Neural cell (in vitro differentiated cells): ENCODE measurements around the gene TDRKH. TPM values are rescaled to one million over a fixed set of nuclear protein-coding genes. Genes with fewer than 3 reads are reported as not detected.

Source experiments
- H2AFZ ChIP-seq: fragments of 200-600, 300-800 bp; sonication (generic), shearing (Covaris generic); 2 replicates; pipeline ENCODE4 v1.6.0; 2014; ENCODE audit warnings: low read depth, mild to moderate bottlenecking, antibody characterized with exemption, low read length, moderate library complexity
- H3F3A ChIP-seq: fragments of 200-600 bp; shearing (Covaris generic); 2 replicates; pipeline ENCODE4 v1.6.1; 2016; ENCODE audit warnings: mild to moderate bottlenecking, moderate library complexity, mixed read lengths, antibody characterized with exemption, low read length; ENCODE audit not compliant: insufficient read depth, poor library complexity, severe bottlenecking
- H3K27ac ChIP-seq: fragments of 200-600, 300-800 bp; sonication (generic), shearing (Covaris generic); 2 replicates; pipeline ENCODE4 v1.5.1; 2014; ENCODE audit warnings: mild to moderate bottlenecking, low read length, moderate library complexity
- H3K27me3 ChIP-seq: fragments of 300-800, 200-600 bp; sonication (generic), shearing (Covaris generic); 2 replicates; pipeline ENCODE4 v1.6.0; 2014; ENCODE audit warnings: mild to moderate bottlenecking, low read depth, low read length, moderate library complexity; ENCODE audit not compliant: insufficient read depth
- H3K36me3 ChIP-seq: fragments of 300-800, 200-600 bp; sonication (generic), shearing (Covaris generic); 2 replicates; pipeline ENCODE4 v1.5.1; 2014; ENCODE audit warnings: mild to moderate bottlenecking, antibody characterized with exemption, low read length, moderate library complexity; ENCODE audit not compliant: insufficient read depth
- H3K4me2 ChIP-seq: fragments of 300-800, 200-600 bp; sonication (generic), shearing (Covaris generic); 2 replicates; pipeline ENCODE4 v1.6.0; 2014; ENCODE audit warnings: mild to moderate bottlenecking, low read length
- H3K4me3 ChIP-seq: fragments of 300-800, 200-600 bp; sonication (generic), shearing (Covaris generic); 2 replicates; pipeline ENCODE4 v1.5.1; 2014; ENCODE audit warnings: mild to moderate bottlenecking, low read length, moderate library complexity
- H3K79me2 ChIP-seq: fragments of 200-600 bp; shearing (Covaris generic); replicated peaks from 2 replicates; pipeline ENCODE4 v1.6.0; 2014; ENCODE audit warnings: mild to moderate bottlenecking, low read length, moderate library complexity; ENCODE audit not compliant: insufficient read depth
- H3K9ac ChIP-seq: fragments of 300-800, 200-600 bp; sonication (generic), shearing (Covaris generic); 2 replicates; pipeline ENCODE4 v1.6.1; 2016; ENCODE audit warnings: mild to moderate bottlenecking, low read length, mixed read lengths
- H3K9me2 ChIP-seq: fragments of 200-600 bp; shearing (Covaris generic); 2 replicates; pipeline ENCODE4 v1.6.1; 2016; ENCODE audit warnings: mild to moderate bottlenecking, low read length, mixed read lengths; ENCODE audit not compliant: insufficient read depth
- H3K9me3 ChIP-seq: fragments of 200-600, 300-800 bp; sonication (generic), shearing (Covaris generic); 2 replicates; pipeline ENCODE4 v1.6.1; 2016; ENCODE audit warnings: mild to moderate bottlenecking, mixed run types, low read length, moderate library complexity, mixed read lengths
- H4K20me1 ChIP-seq: fragments of 200-600 bp; shearing (Covaris generic); 2 replicates; pipeline ENCODE4 v1.6.1; 2016; ENCODE audit warnings: mild to moderate bottlenecking, mixed run types; ENCODE audit not compliant: insufficient read depth
- EP300 ChIP-seq: fragments of 450-650 bp; conservative IDR thresholded peaks from 2 replicates; pipeline ENCODE4 v1.6.1; 2014; ENCODE audit warnings: antibody characterized with exemption, mild to moderate bottlenecking, moderate library complexity; ENCODE audit not compliant: poor library complexity, severe bottlenecking
- EZH2 ChIP-seq: fragments of 200-600, 300-800 bp; shearing (Covaris generic), sonication (generic); IDR thresholded peaks from 2 replicates; pipeline ENCODE4 v1.6.1; 2014; ENCODE audit warnings: antibody characterized with exemption, low read length, borderline replicate concordance, mild to moderate bottlenecking; ENCODE audit not compliant: insufficient read depth, poor library complexity, severe bottlenecking
- MXI1 ChIP-seq: fragments of 450-650 bp; conservative IDR thresholded peaks from 2 replicates; pipeline ENCODE4 v1.6.1; 2014; ENCODE audit warnings: antibody characterized with exemption, mild to moderate bottlenecking; ENCODE audit not compliant: poor library complexity, severe bottlenecking
- POLR2AphosphoS5 ChIP-seq: IDR thresholded peaks from 2 replicates; pipeline ENCODE4 v1.6.1; 2012
- RAD21 ChIP-seq: fragments of 450-650 bp; conservative IDR thresholded peaks from 2 replicates; pipeline ENCODE4 v1.6.1; 2014; ENCODE audit warnings: antibody characterized with exemption, mild to moderate bottlenecking, moderate library complexity
- SMC3 ChIP-seq: fragments of 450-650 bp; conservative IDR thresholded peaks from 2 replicates; pipeline ENCODE4 v1.6.1; 2014; ENCODE audit warnings: antibody characterized with exemption, mild to moderate bottlenecking, moderate library complexity; ENCODE audit not compliant: poor library complexity
- TAF1 ChIP-seq: IDR thresholded peaks from 2 replicates; pipeline ENCODE4 v1.6.1; 2012; ENCODE audit warnings: low read depth
- polyA plus RNA-seq: library from polyadenylated mRNA; depleted of rRNA; stranded (reverse); fragments of >200 nt; gene quantifications from 2 replicates; pipeline ENCODE4 v1.2.3, GENCODE V29; 2014
- TF ChIP-seq, protein P1 (sequence below): fragments of 450-650 bp; IDR thresholded peaks from 2 replicates; pipeline ENCODE4 v1.5.1; 2014; ENCODE audit warnings: antibody characterized with exemption, mild to moderate bottlenecking, moderate library complexity; ENCODE audit not compliant: poor library complexity, severe bottlenecking
- TF ChIP-seq, protein P2 (sequence below): IDR thresholded peaks from 2 replicates; pipeline ENCODE4 v1.6.1; 2012; ENCODE audit warnings: borderline replicate concordance

The TDRKH gene
- polyA plus RNA-seq, 1 donor from 2014 or later: 19.5 TPM

DNA sequence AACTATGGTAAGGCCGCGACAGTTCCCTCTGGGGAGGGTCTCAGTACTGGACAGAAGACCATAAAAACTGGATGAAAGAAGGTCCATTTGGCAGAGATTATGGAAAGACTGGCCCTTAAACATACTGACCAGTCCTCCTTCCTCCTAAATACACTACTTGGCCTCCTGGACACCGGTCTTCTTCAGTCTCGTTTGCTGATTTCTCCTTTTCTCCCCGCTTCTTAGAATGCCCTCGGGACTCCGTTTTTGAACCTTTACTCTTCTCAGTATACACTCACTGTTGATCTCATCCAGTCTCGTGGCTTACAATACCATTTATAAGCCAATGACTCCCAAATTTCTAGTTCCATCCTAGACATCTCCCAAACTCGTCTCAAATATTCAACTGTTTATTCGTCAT lies 26.3 kb downstream of the TDRKH start:
- no peaks in the 10 kb centered on the region for H3K9me3 ChIP-seq
- peak overlapping the region; percentile 81 for H2AFZ ChIP-seq
- TF ChIP-seq, protein P1, sequence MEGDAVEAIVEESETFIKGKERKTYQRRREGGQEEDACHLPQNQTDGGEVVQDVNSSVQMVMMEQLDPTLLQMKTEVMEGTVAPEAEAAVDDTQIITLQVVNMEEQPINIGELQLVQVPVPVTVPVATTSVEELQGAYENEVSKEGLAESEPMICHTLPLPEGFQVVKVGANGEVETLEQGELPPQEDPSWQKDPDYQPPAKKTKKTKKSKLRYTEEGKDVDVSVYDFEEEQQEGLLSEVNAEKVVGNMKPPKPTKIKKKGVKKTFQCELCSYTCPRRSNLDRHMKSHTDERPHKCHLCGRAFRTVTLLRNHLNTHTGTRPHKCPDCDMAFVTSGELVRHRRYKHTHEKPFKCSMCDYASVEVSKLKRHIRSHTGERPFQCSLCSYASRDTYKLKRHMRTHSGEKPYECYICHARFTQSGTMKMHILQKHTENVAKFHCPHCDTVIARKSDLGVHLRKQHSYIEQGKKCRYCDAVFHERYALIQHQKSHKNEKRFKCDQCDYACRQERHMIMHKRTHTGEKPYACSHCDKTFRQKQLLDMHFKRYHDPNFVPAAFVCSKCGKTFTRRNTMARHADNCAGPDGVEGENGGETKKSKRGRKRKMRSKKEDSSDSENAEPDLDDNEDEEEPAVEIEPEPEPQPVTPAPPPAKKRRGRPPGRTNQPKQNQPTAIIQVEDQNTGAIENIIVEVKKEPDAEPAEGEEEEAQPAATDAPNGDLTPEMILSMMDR: no peak
- TF ChIP-seq POLR2AphosphoS5 (no peak), EP300 (no peak), RAD21 (no peak), EZH2 (no peak), TAF1 (no peak)
- TF ChIP-seq, protein P2, sequence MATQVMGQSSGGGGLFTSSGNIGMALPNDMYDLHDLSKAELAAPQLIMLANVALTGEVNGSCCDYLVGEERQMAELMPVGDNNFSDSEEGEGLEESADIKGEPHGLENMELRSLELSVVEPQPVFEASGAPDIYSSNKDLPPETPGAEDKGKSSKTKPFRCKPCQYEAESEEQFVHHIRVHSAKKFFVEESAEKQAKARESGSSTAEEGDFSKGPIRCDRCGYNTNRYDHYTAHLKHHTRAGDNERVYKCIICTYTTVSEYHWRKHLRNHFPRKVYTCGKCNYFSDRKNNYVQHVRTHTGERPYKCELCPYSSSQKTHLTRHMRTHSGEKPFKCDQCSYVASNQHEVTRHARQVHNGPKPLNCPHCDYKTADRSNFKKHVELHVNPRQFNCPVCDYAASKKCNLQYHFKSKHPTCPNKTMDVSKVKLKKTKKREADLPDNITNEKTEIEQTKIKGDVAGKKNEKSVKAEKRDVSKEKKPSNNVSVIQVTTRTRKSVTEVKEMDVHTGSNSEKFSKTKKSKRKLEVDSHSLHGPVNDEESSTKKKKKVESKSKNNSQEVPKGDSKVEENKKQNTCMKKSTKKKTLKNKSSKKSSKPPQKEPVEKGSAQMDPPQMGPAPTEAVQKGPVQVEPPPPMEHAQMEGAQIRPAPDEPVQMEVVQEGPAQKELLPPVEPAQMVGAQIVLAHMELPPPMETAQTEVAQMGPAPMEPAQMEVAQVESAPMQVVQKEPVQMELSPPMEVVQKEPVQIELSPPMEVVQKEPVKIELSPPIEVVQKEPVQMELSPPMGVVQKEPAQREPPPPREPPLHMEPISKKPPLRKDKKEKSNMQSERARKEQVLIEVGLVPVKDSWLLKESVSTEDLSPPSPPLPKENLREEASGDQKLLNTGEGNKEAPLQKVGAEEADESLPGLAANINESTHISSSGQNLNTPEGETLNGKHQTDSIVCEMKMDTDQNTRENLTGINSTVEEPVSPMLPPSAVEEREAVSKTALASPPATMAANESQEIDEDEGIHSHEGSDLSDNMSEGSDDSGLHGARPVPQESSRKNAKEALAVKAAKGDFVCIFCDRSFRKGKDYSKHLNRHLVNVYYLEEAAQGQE: no peak
- peak overlapping the region; percentile 88 for H3K4me3 ChIP-seq
- H3K9ac ChIP-seq: peak overlapping the region; percentile 91
- no peaks in the 10 kb centered on the region for H3K9me2 ChIP-seq
- H3K27me3 ChIP-seq: no peaks in the 10 kb centered on the region
- H3K4me2 ChIP-seq: peak overlapping the region; percentile 88
- H4K20me1 ChIP-seq: no peaks in the 10 kb centered on the region
- H3K79me2 ChIP-seq: no peaks in the 10 kb centered on the region
- H3K27ac ChIP-seq: peak overlapping the region; percentile 76
- H3K36me3 ChIP-seq: peaks cover 11% of the 10 kb centered on the region
- no peaks in the 10 kb centered on the region for H3F3A ChIP-seq

- TF ChIP-seq, protein P1: no peak
- TF ChIP-seq, protein P2: peak; percentile 74
- peak; percentile 63 for TF ChIP-seq SMC3
- TF ChIP-seq EP300: no peak
- TF ChIP-seq MXI1: peak; percentile 86
- TF ChIP-seq POLR2AphosphoS5: peak; percentile 83
- TF ChIP-seq RAD21: peak; percentile 55
- peak; percentile 76 for TF ChIP-seq TAF1
- Histone ChIP-seq H3K36me3 (peaks cover 11% of the 10 kb centered on the region), H4K20me1 (no peaks in the 10 kb centered on the region), H3K79me2 (no peaks in the 10 kb centered on the region), H3K27me3 (no peaks in the 10 kb centered on the region), H3K9me3 (no peaks in the 10 kb centered on the region), H3K4me3 (peak within 1 kb of the TSS; percentile 88), H3K9ac (peak within 1 kb of the TSS; percentile 91), H3K27ac (peak within 1 kb of the TSS; percentile 76), H3F3A (no peaks in the 10 kb centered on the region), H2AFZ (peak within 1 kb of the TSS; percentile 81), H3K4me2 (peak within 1 kb of the TSS; percentile 90), H3K9me2 (no peaks in the 10 kb centered on the region)
Measured at GRCh38 chr1:151762941-151763921, 27.1 kb downstream of the TDRKH start, which contains the start of gene MRPL9. MRPL9 (minus strand) TSS chr1:151763496; CDS start chr1:151763479, 17 bp downstream.
